Endothelial cell of umbilical vein (primary cell): ENCODE data around the gene TMEM170B. TPM values are rescaled to one million over a fixed set of nuclear protein-coding genes. Genes with fewer than 3 reads are reported as not detected.

ENCODE experiments used
- BruUV-seq: library from RNA; stranded (reverse); fragments of 400-500 nt; replicated peaks from 2 replicates; lab custom pipeline; 2021; lab: Mats Ljungman, UMichigan
- CTCF ChIA-PET: fragments of 300-600, 350-600 bp; sonication (Branson Sonifier 250); formaldehyde crosslinking; loops from one replicate; lab custom pipeline; 2021; ENCODE audit warnings: antibody characterized with exemption, inconsistent platforms; lab: Charles Lee
- POLR2A ChIA-PET: fragments of 300-600, 350-600 bp; sonication (Branson Sonifier 250); formaldehyde crosslinking; loops from one replicate; lab custom pipeline; 2021; ENCODE audit warnings: antibody characterized with exemption, inconsistent platforms; lab: Charles Lee
- DNase-seq: peaks from one replicate; pipeline ENCODE4 v3.0.0-alpha.2; 2011; ENCODE audit warnings: low read depth, low spot score
- FAIRE-seq: peaks from 2 replicates; lab custom pipeline; 2011; peaks lifted over from hg19 to GRCh38; lab: Jason Lieb, UNC
- H2AFZ ChIP-seq: 2 replicates; pipeline ENCODE4 v1.6.0; 2012; ENCODE audit warnings: low read depth, low read length, control low read depth, inconsistent platforms
- H3K27ac ChIP-seq: 2 replicates; pipeline ENCODE4 v1.5.1; 2011; ENCODE audit warnings: low read depth, mild to moderate bottlenecking, control low read depth, low read length, moderate library complexity; ENCODE audit not compliant: insufficient read depth
- H3K27me3 ChIP-seq, 2 experiments: 2 replicates each; pipeline versions ENCODE4 v1.6.0 to v1.6.1; 2011; ENCODE audit warnings: low read length in 2 of 2, mixed read lengths in 1 of 2; ENCODE audit not compliant: control insufficient read depth in 2 of 2, insufficient read depth in 2 of 2
- H3K36me3 ChIP-seq, 2 experiments: 2 replicates in 1 of 2; 3 replicates in 1 of 2; pipeline ENCODE4 v1.5.1; 2011; ENCODE audit warnings: low read length in 2 of 2, mild to moderate bottlenecking in 1 of 2, moderate library complexity in 1 of 2; ENCODE audit not compliant: control insufficient read depth in 2 of 2, insufficient read depth in 2 of 2; ENCODE audit errors: extremely low read depth in 1 of 2
- H3K4me1 ChIP-seq: 3 replicates; pipeline ENCODE4 v1.5.1; 2011; ENCODE audit warnings: mild to moderate bottlenecking, low read length; ENCODE audit not compliant: control insufficient read depth, insufficient read depth; ENCODE audit errors: extremely low read depth
- H3K4me2 ChIP-seq: 2 replicates; pipeline ENCODE4 v1.6.1; 2011; ENCODE audit warnings: low read length, control low read depth, mixed read lengths; ENCODE audit not compliant: insufficient read depth
- H3K4me3 ChIP-seq, 3 experiments: fragments of 200-600 bp in 1 of 3; sonication (generic), shearing (Covaris generic) in 1 of 3; replicated peaks in 1 of 3; 2 replicates each; pipeline ENCODE4 v1.5.1; 2011 to 2016; ENCODE audit warnings: control low read depth in 3 of 3, low read length in 3 of 3, mild to moderate bottlenecking in 2 of 3, inconsistent platforms in 1 of 3, low read depth in 1 of 3, moderate library complexity in 1 of 3; ENCODE audit not compliant: insufficient read depth in 1 of 3
- H3K79me2 ChIP-seq: 2 replicates; pipeline ENCODE4 v1.6.0; 2012; ENCODE audit warnings: low read length, inconsistent platforms; ENCODE audit not compliant: control insufficient read depth, insufficient read depth
- H3K9ac ChIP-seq: replicated peaks from 2 replicates; pipeline ENCODE3; 2011; ENCODE audit warnings: low read length, control low read depth; ENCODE audit not compliant: insufficient read depth; ENCODE audit errors: extremely low read depth
- H3K9me1 ChIP-seq: replicated peaks from 3 replicates; pipeline ENCODE4 v1.6.0; 2011; ENCODE audit warnings: mild to moderate bottlenecking, low read length; ENCODE audit not compliant: control insufficient read depth, insufficient read depth; ENCODE audit errors: extremely low read depth
- H3K9me3 ChIP-seq: replicated peaks from 2 replicates; pipeline ENCODE4 v1.5.1; 2012; ENCODE audit warnings: low read length, inconsistent platforms; ENCODE audit not compliant: control insufficient read depth, insufficient read depth
- H4K20me1 ChIP-seq: replicated peaks from 2 replicates; pipeline ENCODE3; 2011; ENCODE audit warnings: mild to moderate bottlenecking, low read length; ENCODE audit not compliant: control insufficient read depth, insufficient read depth; ENCODE audit errors: extremely low read depth
- EZH2 ChIP-seq: IDR thresholded peaks from 2 replicates; pipeline ENCODE4 v1.6.1; 2012; ENCODE audit warnings: borderline replicate concordance, low read depth, mild to moderate bottlenecking, moderate library complexity, low read length, inconsistent platforms; ENCODE audit not compliant: severe bottlenecking
- GATA2 ChIP-seq: IDR thresholded peaks from 2 replicates; pipeline ENCODE4 v1.7.0; 2011; ENCODE audit warnings: low read depth, mild to moderate bottlenecking, moderate library complexity, mixed read lengths, low read length; ENCODE audit not compliant: insufficient read length, insufficient read depth
- JUN ChIP-seq: IDR thresholded peaks from 2 replicates; pipeline ENCODE4 v1.6.1; 2011; ENCODE audit warnings: borderline replicate concordance, low read depth; ENCODE audit not compliant: insufficient read length, insufficient read depth
- MYC ChIP-seq: IDR thresholded peaks from one replicate; pipeline ENCODE4 v1.6.1; 2011; ENCODE audit warnings: mild to moderate bottlenecking, low read depth, low read length
- POLR2A ChIP-seq: IDR thresholded peaks from 2 replicates; pipeline ENCODE4 v1.6.1; 2012; ENCODE audit warnings: low read depth, mild to moderate bottlenecking, control low read depth, low read length
- POLR2AphosphoS5 ChIP-seq: IDR thresholded peaks from 2 replicates; pipeline ENCODE4 v1.6.1; 2012; ENCODE audit warnings: low read depth, mild to moderate bottlenecking, control low read depth, low read length, moderate library complexity; ENCODE audit not compliant: insufficient read depth
- dilution Hi-C: fragments of 300-500 bp; cut with MboI; formaldehyde crosslinking; loops from one replicate; pipeline ENCODE4 v1.15.0; 2019; ENCODE audit warnings: low sequenced_read_pairs; ENCODE audit not compliant: extremely low pct_ligation_motif_present
- intact Hi-C: fragments of 100-400 bp; cut with micrococcal nuclease; formaldehyde crosslinking; loops from one replicate; pipeline ENCODE4 v1.10.0; 2022
- polyA plus RNA-seq, 4 experiments: library from polyadenylated mRNA; depleted of rRNA in 3 of 4; stranded (reverse) in 3 of 4; unstranded in 1 of 4; fragments of >200 nt; gene quantifications; 2 replicates each; pipeline versions ENCODE4 v1.2.1 to v1.2.3, GENCODE V29; 2011 to 2012; ENCODE audit warnings: missing spikeins in 1 of 4
- total RNA-seq: library from RNA; stranded (reverse); gene quantifications from 2 replicates; pipeline ENCODE4 v1.2.3, GENCODE V29; 2021
- TF ChIP-seq, protein P1 (sequence below): IDR thresholded peaks from 2 replicates; pipeline ENCODE4 v1.6.1; 2011; ENCODE audit not compliant: insufficient read depth, insufficient read length
- TF ChIP-seq, protein P2 (sequence below), 2 donors: IDR thresholded peaks; 1 replicate in 1 of 2; 2 replicates in 1 of 2; pipeline ENCODE4 v1.5.1; 2011; ENCODE audit warnings: low read length in 2 of 2, mild to moderate bottlenecking in 2 of 2, moderate library complexity in 2 of 2, control low read depth in 1 of 2, inconsistent platforms in 1 of 2, low read depth in 1 of 2; ENCODE audit not compliant: insufficient read depth in 1 of 2; ENCODE audit errors: extremely low read depth in 1 of 2

The TMEM170B gene
- total and polyA plus RNA-seq, 2 donors (not counting 3 experiments of a cell fraction or from before 2014, with no cell fraction given), result 1.1 to 4.2 TPM

DNA sequence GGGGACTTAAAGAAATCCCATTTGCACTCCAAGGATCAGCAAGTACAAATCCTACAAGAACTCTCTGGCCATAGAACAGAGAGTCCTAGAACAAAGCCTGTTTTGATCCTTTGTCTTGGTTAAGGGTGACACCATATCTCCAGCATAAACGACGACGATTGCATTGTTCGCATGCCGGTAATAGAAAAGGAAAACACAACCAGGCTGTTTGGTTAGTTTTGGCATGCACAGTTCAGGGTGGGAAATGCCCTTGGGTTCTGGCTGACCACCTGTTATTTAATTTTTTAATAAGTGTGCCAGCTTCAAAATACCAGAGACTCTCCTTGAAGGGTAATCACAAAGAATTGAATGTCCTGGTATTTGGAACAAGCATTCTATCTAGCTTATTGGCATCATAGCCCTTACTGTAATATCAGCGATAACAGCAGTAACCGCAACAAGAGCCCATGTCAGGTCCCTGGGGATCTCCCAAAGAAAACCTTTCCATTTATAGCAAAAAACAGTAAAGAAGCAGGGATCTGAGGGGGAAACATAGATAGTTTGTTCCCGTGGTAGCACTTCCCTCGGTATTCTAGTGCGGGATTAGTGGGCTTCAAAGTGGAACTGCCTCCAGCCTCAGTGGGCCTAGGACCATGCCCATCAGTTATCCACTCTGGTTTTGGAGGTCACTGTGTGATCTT lies 77.1 kb downstream of the TMEM170B start:
- peaks cover 3% of the 10 kb centered on the region for H3K79me2 ChIP-seq
- H3K9me3 ChIP-seq, result no peaks in the 10 kb centered on the region
- dilution Hi-C loops, result loop anchor here (25.0 kb wide), 1 partner anchor 673 kb away; the partner anchor contains the start of gene EDN1
- no TSS peak for BruUV-seq
- peaks cover 63% of the 10 kb centered on the region for H3K4me1 ChIP-seq
- ChIA-PET POLR2A (interaction anchor here (0.7 to 8.7 kb wide), 6 partner anchors 26 to 678 kb away, joined by 3 to 210 read pairs (median 5); partner anchors contain the start of gene EDN1), CTCF (interaction anchor here (0.7 to 8.7 kb wide), 7 partner anchors 11 to 678 kb away, joined by 3 to 102 read pairs (median 4); partner anchors contain the start of gene EDN1)
- no peaks in the 10 kb centered on the region for H3K9me1 ChIP-seq
- no peaks in the 10 kb centered on the region for H4K20me1 ChIP-seq
- peak; percentile 87 for FAIRE-seq
- TF ChIP-seq JUN, result peak; percentile 62
- peak; percentile 37 for TF ChIP-seq POLR2A
- TF ChIP-seq EZH2, result no peak
- TF ChIP-seq POLR2AphosphoS5, result peak; percentile 50
- TF ChIP-seq, protein P1, sequence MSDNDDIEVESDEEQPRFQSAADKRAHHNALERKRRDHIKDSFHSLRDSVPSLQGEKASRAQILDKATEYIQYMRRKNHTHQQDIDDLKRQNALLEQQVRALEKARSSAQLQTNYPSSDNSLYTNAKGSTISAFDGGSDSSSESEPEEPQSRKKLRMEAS, result no peak
- DNase-seq, result peak; percentile 92
- H3K27me3 ChIP-seq, result no peaks in the 10 kb centered on the region
- H3K4me3 ChIP-seq, result no peak overlapping the region
- H3K36me3 ChIP-seq, result no peaks in the 10 kb centered on the region
- H3K27ac ChIP-seq, result peak overlapping the region; percentile 100
- H2AFZ ChIP-seq, result no peak overlapping the region
- H3K4me2 ChIP-seq, result peak overlapping the region; percentile 50
- peak overlapping the region; percentile 98 for H3K9ac ChIP-seq
- intact Hi-C loops, result loop anchor here (1.0 kb wide), 8 partner anchors 28 to 971 kb away; partner anchors contain the start of gene EDN1

- Histone ChIP-seq H3K27me3 (no peaks in the 10 kb centered on the region), H3K79me2 (peaks cover 3% of the 10 kb centered on the region), H3K4me3 (no peak overlapping the region), H3K4me2 (no peak overlapping the region), H3K9me1 (no peaks in the 10 kb centered on the region), H2AFZ (no peak overlapping the region), H4K20me1 (no peaks in the 10 kb centered on the region), H3K27ac (peak overlapping the region; percentile 100), H3K4me1 (peaks cover 61% of the 10 kb centered on the region), H3K9me3 (no peaks in the 10 kb centered on the region), H3K36me3 (no peaks in the 10 kb centered on the region), H3K9ac (peak overlapping the region; percentile 98)
- CTCF ChIA-PET, result interaction anchor here (0.7 to 8.7 kb wide), 5 partner anchors 10 to 675 kb away, joined by 3 to 102 read pairs (median 4); partner anchors contain the start of gene EDN1
- dilution Hi-C loops, result loop anchor here (25.0 kb wide), 1 partner anchor 672 kb away; the partner anchor contains the start of gene EDN1
- intact Hi-C loops, result no loop called here
- no TSS peak for BruUV-seq
- FAIRE-seq, result no peak
- POLR2A ChIA-PET, result interaction anchor here (0.6 to 8.7 kb wide), 6 partner anchors 26 to 680 kb away, joined by 3 to 210 read pairs (median 4); partner anchors contain the start of gene EDN1
- TF ChIP-seq GATA2, result no peak
- TF ChIP-seq, protein P1, result no peak
- no peak for TF ChIP-seq POLR2AphosphoS5
- TF ChIP-seq JUN, result no peak
- TF ChIP-seq POLR2A, result no peak
- TF ChIP-seq, protein P2, sequence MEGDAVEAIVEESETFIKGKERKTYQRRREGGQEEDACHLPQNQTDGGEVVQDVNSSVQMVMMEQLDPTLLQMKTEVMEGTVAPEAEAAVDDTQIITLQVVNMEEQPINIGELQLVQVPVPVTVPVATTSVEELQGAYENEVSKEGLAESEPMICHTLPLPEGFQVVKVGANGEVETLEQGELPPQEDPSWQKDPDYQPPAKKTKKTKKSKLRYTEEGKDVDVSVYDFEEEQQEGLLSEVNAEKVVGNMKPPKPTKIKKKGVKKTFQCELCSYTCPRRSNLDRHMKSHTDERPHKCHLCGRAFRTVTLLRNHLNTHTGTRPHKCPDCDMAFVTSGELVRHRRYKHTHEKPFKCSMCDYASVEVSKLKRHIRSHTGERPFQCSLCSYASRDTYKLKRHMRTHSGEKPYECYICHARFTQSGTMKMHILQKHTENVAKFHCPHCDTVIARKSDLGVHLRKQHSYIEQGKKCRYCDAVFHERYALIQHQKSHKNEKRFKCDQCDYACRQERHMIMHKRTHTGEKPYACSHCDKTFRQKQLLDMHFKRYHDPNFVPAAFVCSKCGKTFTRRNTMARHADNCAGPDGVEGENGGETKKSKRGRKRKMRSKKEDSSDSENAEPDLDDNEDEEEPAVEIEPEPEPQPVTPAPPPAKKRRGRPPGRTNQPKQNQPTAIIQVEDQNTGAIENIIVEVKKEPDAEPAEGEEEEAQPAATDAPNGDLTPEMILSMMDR (IDR thresholded peaks at IDR 0.05; ENCODE audit: extremely low read depth in 1 of 2, insufficient read depth in 1 of 2, low read depth in 1 of 2, low read length in 2 of 2), result no peak
- TF ChIP-seq MYC, result no peak
- DNase-seq, result peak; percentile 51
Measured at GRCh38 chr6:11615214-11615602, 77.7 kb downstream of the TMEM170B start.
